ENCODE results near the gene SH3RF1. TPM values are rescaled to one million over a fixed set of nuclear protein-coding genes. Genes with fewer than 3 reads are reported as not detected.

SH3RF1 gene
- total and polyA plus RNA-seq, 7 donors, result 8.2 to 20.8 (median 12.5) TPM

DNA sequence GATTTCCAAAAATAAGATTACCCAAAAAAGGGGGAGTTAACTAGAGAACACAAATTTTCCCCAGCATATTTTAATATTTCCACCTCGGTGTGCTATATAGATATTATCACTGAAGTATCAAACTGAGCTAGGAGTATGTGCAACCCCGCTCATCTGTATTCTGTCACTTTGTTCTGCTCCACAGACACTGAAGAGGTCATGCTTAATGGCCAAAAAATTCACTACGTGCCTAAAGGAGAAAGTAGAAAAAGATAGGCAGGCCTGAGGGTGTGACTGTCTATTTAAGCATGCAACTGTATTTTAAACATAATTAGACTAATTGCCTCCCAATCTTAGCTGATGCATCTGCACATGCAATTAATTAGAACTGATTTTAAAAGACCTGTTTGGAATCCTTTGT lies 24.5 kb downstream of the SH3RF1 start:
- H3K27me3 ChIP-seq, result no peaks in the 10 kb centered on the region
- no peaks in the 10 kb centered on the region for H3K36me3 ChIP-seq
- no peak overlapping the region for H3K4me3 ChIP-seq
- H3K4me1 ChIP-seq, result peaks cover 0 to 22% (median 5%) of the 10 kb centered on the region in 4 donors
- H3K9me3 ChIP-seq, result no peaks in the 10 kb centered on the region
- no peak overlapping the region for H3K27ac ChIP-seq
- 75 to 76% methylated on average over 3 of the region's 3 CpGs for WGBS, 2 donors
- intact Hi-C loops (cut with DNase I), result no loop called here
- TF ChIP-seq POLR2A (IDR thresholded peaks at IDR 0.05) (no peak), EP300 (IDR thresholded peaks at IDR 0.05) (no peak), POLR2AphosphoS5 (IDR thresholded peaks at IDR 0.05) (no peak)
- TF ChIP-seq, protein P1, sequence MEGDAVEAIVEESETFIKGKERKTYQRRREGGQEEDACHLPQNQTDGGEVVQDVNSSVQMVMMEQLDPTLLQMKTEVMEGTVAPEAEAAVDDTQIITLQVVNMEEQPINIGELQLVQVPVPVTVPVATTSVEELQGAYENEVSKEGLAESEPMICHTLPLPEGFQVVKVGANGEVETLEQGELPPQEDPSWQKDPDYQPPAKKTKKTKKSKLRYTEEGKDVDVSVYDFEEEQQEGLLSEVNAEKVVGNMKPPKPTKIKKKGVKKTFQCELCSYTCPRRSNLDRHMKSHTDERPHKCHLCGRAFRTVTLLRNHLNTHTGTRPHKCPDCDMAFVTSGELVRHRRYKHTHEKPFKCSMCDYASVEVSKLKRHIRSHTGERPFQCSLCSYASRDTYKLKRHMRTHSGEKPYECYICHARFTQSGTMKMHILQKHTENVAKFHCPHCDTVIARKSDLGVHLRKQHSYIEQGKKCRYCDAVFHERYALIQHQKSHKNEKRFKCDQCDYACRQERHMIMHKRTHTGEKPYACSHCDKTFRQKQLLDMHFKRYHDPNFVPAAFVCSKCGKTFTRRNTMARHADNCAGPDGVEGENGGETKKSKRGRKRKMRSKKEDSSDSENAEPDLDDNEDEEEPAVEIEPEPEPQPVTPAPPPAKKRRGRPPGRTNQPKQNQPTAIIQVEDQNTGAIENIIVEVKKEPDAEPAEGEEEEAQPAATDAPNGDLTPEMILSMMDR (IDR thresholded peaks at IDR 0.05), result no peak
- no peak for DNase-seq

GRCh38 chr4:169245061-169245460 lies 25.7 kb downstream of the SH3RF1 start:
- H3K4me3 ChIP-seq, result no peak overlapping the region
- H3K27me3 ChIP-seq, result no peaks in the 10 kb centered on the region
- H3K4me1 ChIP-seq, result peaks cover 0 to 19% (median 3%) of the 10 kb centered on the region in 4 donors
- intact Hi-C loops (cut with DNase I), result no loop called here
- H3K9me3 ChIP-seq, result no peaks in the 10 kb centered on the region
- no peaks in the 10 kb centered on the region for H3K36me3 ChIP-seq
- TF ChIP-seq POLR2AphosphoS5 (IDR thresholded peaks at IDR 0.05) (no peak), POLR2A (IDR thresholded peaks at IDR 0.05) (no peak), EP300 (IDR thresholded peaks at IDR 0.05) (no peak)
- TF ChIP-seq, protein P1 (IDR thresholded peaks at IDR 0.05), result no peak
- no peak for DNase-seq
- 64 to 89% methylated on average over 2 of the region's 2 CpGs for WGBS, 2 donors
- no peak overlapping the region for H3K27ac ChIP-seq

GRCh38 chr4:169243825-169244609 lies 26.7 kb downstream of the SH3RF1 start:
- DNase-seq, result no peak
- peaks cover 0 to 16% (median 5%) of the 10 kb centered on the region in 4 donors for H3K4me1 ChIP-seq
- H3K27ac ChIP-seq, result no peak overlapping the region
- TF ChIP-seq POLR2AphosphoS5 (IDR thresholded peaks at IDR 0.05), result no peak
- no peak for TF ChIP-seq POLR2A (IDR thresholded peaks at IDR 0.05)
- no peak for TF ChIP-seq EP300 (IDR thresholded peaks at IDR 0.05)
- TF ChIP-seq, protein P1 (IDR thresholded peaks at IDR 0.05), result no peak
- WGBS, 2 donors, result 75 to 85% methylated on average over 2 of the region's 2 CpGs
- no peaks in the 10 kb centered on the region for H3K9me3 ChIP-seq
- H3K27me3 ChIP-seq, result no peaks in the 10 kb centered on the region
- intact Hi-C loops (cut with DNase I), result no loop called here
- H3K36me3 ChIP-seq, result no peaks in the 10 kb centered on the region
- no peak overlapping the region for H3K4me3 ChIP-seq

DNA sequence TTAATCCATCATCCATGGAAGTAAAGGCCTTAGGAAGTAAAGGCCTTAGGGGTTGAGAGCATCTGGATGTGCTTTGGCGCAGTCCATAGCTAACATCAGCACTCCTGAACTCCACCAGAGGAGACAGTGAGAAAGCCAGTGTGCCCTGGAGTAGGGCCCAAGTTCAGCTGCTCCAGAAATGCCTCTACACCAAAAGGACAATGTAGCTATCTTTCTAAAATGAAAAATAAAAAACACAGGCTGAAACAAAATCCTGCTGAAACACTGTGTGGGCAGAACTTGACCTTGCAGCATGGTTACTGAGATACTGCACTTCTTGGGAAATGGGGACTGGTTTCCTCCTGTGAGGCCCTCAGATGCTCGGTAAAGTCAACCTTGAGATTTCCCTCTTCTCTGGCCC lies 29.3 kb downstream of the SH3RF1 start:
- WGBS, 2 donors, result 87 to 95% methylated on average over 2 of the region's 2 CpGs
- TF ChIP-seq POLR2A (IDR thresholded peaks at IDR 0.05) (no peak), POLR2AphosphoS5 (IDR thresholded peaks at IDR 0.05) (no peak), EP300 (IDR thresholded peaks at IDR 0.05) (no peak)
- TF ChIP-seq, protein P1 (IDR thresholded peaks at IDR 0.05), result no peak
- H3K27ac ChIP-seq, result no peak overlapping the region

More for the DNA sequence above, 29.3 kb downstream of the SH3RF1 start:
- Histone ChIP-seq H3K9me3 (no peaks in the 10 kb centered on the region), H3K4me1 (peaks cover 0 to 42% (median 30%) of the 10 kb centered on the region in 4 donors), H3K27me3 (no peaks in the 10 kb centered on the region), H3K36me3 (no peaks in the 10 kb centered on the region), H3K4me3 (no peak overlapping the region)
- intact Hi-C loops (cut with DNase I), result no loop called here
- DNase-seq, result no peak

Data from sigmoid colon (tissue), 7 donors.